Astrocyte (in vitro differentiated cells and primary cell): ENCODE results near the gene GAS6.

Experiments
- EZH2 ChIP-seq: IDR thresholded peaks from 2 replicates; pipeline ENCODE4 v1.6.1; 2012; ENCODE audit warnings: mild to moderate bottlenecking, low read length, inconsistent platforms; ENCODE audit not compliant: insufficient read depth
- TF ChIP-seq, protein P1 (sequence below): IDR thresholded peaks from 2 replicates; pipeline ENCODE4 v1.5.1; 2011; ENCODE audit warnings: low read depth, mild to moderate bottlenecking, inconsistent platforms, low read length, moderate library complexity; ENCODE audit not compliant: insufficient read depth

DNA sequence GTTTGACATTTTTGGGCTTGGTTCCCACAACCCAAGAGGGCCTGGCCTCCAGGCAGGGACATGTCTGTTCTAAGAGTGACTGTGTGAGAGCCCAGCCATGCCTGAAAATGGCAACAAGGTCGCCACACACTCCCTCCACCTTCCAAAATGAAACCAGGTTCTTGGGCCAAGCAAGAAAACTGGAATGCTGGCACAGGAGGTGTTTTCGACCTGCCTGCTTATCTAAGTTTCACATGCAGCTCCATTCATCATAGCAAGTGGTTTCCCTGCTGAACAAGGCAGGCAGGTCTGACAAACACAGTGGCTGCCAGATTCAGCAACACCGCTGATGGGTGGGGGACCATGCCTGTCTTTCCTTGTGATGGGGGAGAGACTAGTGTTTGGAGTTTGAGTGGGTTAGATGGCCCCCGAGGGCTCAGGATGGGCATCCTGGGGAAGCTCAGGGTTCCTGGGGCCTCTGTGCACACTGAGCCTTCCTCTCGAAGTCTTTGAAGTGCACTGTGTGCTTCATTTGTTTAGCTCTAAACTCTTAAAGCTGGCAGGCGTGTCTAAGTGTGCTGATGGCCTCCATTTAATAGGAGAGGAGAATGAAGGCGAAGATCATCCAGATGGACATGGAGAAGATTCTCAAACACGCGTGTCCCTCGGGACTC, 17.9 kb upstream of the GAS6 start:
- TF ChIP-seq, protein P1, sequence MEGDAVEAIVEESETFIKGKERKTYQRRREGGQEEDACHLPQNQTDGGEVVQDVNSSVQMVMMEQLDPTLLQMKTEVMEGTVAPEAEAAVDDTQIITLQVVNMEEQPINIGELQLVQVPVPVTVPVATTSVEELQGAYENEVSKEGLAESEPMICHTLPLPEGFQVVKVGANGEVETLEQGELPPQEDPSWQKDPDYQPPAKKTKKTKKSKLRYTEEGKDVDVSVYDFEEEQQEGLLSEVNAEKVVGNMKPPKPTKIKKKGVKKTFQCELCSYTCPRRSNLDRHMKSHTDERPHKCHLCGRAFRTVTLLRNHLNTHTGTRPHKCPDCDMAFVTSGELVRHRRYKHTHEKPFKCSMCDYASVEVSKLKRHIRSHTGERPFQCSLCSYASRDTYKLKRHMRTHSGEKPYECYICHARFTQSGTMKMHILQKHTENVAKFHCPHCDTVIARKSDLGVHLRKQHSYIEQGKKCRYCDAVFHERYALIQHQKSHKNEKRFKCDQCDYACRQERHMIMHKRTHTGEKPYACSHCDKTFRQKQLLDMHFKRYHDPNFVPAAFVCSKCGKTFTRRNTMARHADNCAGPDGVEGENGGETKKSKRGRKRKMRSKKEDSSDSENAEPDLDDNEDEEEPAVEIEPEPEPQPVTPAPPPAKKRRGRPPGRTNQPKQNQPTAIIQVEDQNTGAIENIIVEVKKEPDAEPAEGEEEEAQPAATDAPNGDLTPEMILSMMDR = no peak
- no peak for TF ChIP-seq EZH2
